GM12864 (cell line): ENCODE measurements around the gene OOSP4B.

Experiments used
- DNase-seq: peaks from one replicate; pipeline ENCODE4 v3.0.0-alpha.2; 2011; ENCODE audit warnings: low read depth
- H3K4me3 ChIP-seq: 2 replicates; pipeline ENCODE4 v1.5.1; 2011; ENCODE audit warnings: mild to moderate bottlenecking, low read depth, low read length, control low read depth
- CTCF ChIP-seq: IDR thresholded peaks from 2 replicates; pipeline ENCODE4 v1.5.1; 2011; ENCODE audit warnings: low read depth, mild to moderate bottlenecking, moderate library complexity, low read length, control low read depth, inconsistent platforms; ENCODE audit errors: missing control alignments

OOSP4B gene

GRCh38 chr11:59984368-59984767 is 32.6 kb upstream of the OOSP4B start:
- no peak for TF ChIP-seq CTCF
- DNase-seq, result no peak
- H3K4me3 ChIP-seq, result no peak overlapping the region

DNA sequence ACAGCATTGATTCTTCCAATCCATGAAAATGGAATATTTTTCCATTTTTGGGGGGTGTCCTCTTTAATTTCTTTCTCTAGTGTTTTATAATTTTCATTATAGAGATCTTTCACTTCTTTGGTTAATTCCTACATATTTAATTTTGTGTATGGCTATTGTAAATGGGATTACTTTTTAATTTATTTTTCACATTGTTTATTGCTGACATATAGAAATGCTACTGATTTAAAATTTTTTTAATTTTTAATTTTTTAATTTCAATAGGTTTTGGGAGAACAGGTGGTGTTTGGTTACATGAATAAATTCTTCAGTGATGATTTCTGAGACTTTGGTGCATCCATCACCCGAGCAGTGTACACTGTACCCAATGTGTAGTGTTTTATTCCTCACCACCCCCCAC is 26.6 kb upstream of the OOSP4B start:
- no peak for DNase-seq
- no peak for TF ChIP-seq CTCF
- no peak overlapping the region for H3K4me3 ChIP-seq

DNA sequence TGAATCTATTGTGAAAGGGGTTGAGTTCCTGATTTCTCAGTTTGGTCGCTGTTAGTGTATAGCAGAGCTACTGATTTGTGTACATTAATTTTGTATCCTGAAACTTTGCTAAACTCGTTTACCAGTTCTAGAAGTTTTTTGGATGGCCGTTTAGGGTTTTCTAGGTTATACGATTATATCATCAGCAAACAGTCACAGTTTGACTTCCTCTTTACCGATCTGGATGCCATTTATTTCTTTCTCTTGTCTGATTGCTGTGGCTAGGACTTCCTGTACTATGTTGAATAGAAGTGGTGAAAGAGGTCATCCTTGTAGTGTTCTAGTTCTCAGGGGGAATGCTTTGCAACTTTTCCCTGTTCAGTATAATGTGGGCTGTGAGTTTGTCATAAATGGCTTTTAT is 24.6 kb upstream of the OOSP4B start:
- TF ChIP-seq CTCF, result no peak
- no peak overlapping the region for H3K4me3 ChIP-seq
- DNase-seq, result no peak

DNA sequence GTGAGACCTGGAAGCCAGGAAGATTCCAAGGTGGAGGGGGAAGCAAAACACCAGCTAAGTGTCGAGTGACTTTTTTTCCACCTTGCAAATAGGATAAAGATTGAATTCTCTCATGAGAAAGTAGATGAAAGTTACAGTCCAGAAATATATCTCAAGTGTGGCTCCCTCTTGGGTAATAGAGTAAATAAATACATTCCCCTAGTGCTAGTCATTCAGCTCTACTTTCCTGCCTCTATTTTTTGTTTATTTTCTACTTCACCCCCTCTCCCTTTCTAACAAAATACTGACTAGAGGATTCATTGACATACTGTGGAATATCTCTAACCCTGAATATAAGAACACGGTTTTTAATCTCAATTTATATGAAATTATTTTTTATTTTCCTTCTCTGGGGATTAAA is 19.2 kb upstream of the OOSP4B start:
- DNase-seq, result no peak
- no peak for TF ChIP-seq CTCF
- no peak overlapping the region for H3K4me3 ChIP-seq

GRCh38 chr11:59999691-60000090 is 17.3 kb upstream of the OOSP4B start:
- H3K4me3 ChIP-seq, result no peak overlapping the region
- TF ChIP-seq CTCF, result no peak
- no peak for DNase-seq

- TF ChIP-seq CTCF, result no peak
- no peak for DNase-seq
- H3K4me3 ChIP-seq, result no peak overlapping the region
Observed at GRCh38 chr11:60003729-60004128, 13.3 kb upstream of the OOSP4B start.

DNA sequence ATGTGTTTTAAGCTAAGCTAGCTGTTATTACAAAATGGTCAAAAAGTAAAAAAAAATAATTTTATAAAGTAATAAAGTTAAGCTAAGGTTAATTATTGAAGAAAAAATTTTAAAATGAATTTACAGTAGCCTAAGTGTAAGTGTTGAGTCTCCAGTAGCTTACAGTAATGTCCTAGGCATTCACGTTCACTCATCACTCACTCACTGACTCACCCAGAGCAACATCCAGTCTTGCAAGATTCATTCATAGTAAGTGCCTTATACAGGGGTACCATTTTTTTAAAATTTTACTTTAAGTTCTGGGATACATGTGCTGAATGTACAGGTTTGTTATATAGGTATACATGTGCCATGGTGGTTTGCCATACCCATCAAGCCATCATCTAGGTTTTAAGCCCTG is 11.6 kb upstream of the OOSP4B start:
- no peak overlapping the region for H3K4me3 ChIP-seq
- no peak for TF ChIP-seq CTCF
- DNase-seq, result no peak
